Mammary epithelial cell (primary cell): ENCODE results near the gene LYZL4.

Experiments used
- CTCF ChIP-seq, 2 donors: IDR thresholded peaks in 1 of 2; conservative IDR thresholded peaks in 1 of 2; 2 replicates each; pipeline ENCODE4 v1.5.1; 2011 to 2012; ENCODE audit warnings: inconsistent platforms in 2 of 2, low read length in 2 of 2, mild to moderate bottlenecking in 2 of 2, control low read depth in 1 of 2, low read depth in 1 of 2; ENCODE audit not compliant: insufficient read depth in 1 of 2; ENCODE audit errors: extremely low read depth in 1 of 2
- EZH2 ChIP-seq: IDR thresholded peaks from 2 replicates; pipeline ENCODE4 v1.6.1; 2012; ENCODE audit warnings: low read length, inconsistent platforms, borderline replicate concordance

GRCh38 chr3:42376344-42376798 is 34.0 kb downstream of the LYZL4 start:
- no peak for TF ChIP-seq CTCF (conservative IDR thresholded peaks at IDR 0.05 in 1 of 2, IDR thresholded peaks at IDR 0.05 in 1 of 2; ENCODE audit: extremely low read depth in 1 of 2, insufficient read depth in 1 of 2, low read depth in 1 of 2, low read length in 2 of 2)
- TF ChIP-seq EZH2: no peak
